T-helper 2 cell treated with Interferon-gamma antibody and Interleukin-4, amounts not matched to agents 5 μg/mL and 100 μg/mL, for 36 hours (primary cell): ENCODE results near the gene CCNO.

ENCODE experiments used
- DNase-seq: peaks from one replicate; pipeline ENCODE4 v3.0.0; 2021; ENCODE audit warnings: low spot score
- H3K27ac Mint-ChIP-seq: one replicate; pipeline ENCODE4 v1.8.0; 2021; ENCODE audit warnings: mild to moderate bottlenecking, mixed read lengths
- H3K27me3 Mint-ChIP-seq: one replicate; pipeline ENCODE4 v1.8.0; 2021; ENCODE audit warnings: low read depth, mixed read lengths
- H3K36me3 Mint-ChIP-seq: one replicate; pipeline ENCODE4 v1.8.0; 2021; ENCODE audit warnings: low read depth, mixed read lengths
- H3K4me1 Mint-ChIP-seq: one replicate; pipeline ENCODE4 v1.8.0; 2021; ENCODE audit warnings: low read depth, mixed read lengths
- H3K4me3 Mint-ChIP-seq: one replicate; pipeline ENCODE4 v1.8.0; 2022; ENCODE audit warnings: mild to moderate bottlenecking, moderate library complexity, mixed read lengths
- H3K9me3 Mint-ChIP-seq: one replicate; pipeline ENCODE4 v1.8.0; 2021; ENCODE audit warnings: mixed read lengths

The CCNO gene

DNA sequence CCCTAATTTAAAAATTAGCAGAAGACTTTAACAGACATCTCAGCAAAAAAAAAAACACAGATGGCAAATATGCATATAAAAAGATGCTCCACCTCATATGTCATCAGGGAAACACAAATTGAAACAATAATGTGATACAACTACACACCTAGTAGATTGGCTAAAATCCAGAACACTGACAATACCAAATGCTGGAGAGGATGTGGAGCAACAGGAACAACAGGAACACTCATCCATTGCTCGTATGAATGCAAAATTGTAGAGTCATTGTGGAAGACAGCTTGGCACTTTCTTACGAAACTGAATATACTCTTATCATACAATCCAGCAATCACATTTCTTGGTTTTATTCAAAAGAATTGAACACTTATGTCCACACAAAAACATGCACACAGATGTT, 28.4 kb downstream of the CCNO start:
- H3K4me1 Mint-ChIP-seq: peaks cover 6% of the 10 kb centered on the region
- no peak overlapping the region for H3K4me3 Mint-ChIP-seq
- no peaks in the 10 kb centered on the region for H3K9me3 Mint-ChIP-seq
- H3K36me3 Mint-ChIP-seq: no peaks in the 10 kb centered on the region
- H3K27ac Mint-ChIP-seq: no peak overlapping the region
- H3K27me3 Mint-ChIP-seq: peaks cover 56% of the 10 kb centered on the region
- no peak for DNase-seq

GRCh38 chr5:55191165-55191564, 42.2 kb downstream of the CCNO start:
- Mint-ChIP-seq H3K9me3 (no peaks in the 10 kb centered on the region), H3K4me1 (no peaks in the 10 kb centered on the region), H3K27ac (no peak overlapping the region), H3K4me3 (no peak overlapping the region), H3K36me3 (no peaks in the 10 kb centered on the region), H3K27me3 (peaks cover 68% of the 10 kb centered on the region)
- DNase-seq: no peak

GRCh38 chr5:55188656-55189540, 44.5 kb downstream of the CCNO start:
- peaks cover 67% of the 10 kb centered on the region for H3K27me3 Mint-ChIP-seq
- no peaks in the 10 kb centered on the region for H3K9me3 Mint-ChIP-seq
- H3K27ac Mint-ChIP-seq: no peak overlapping the region
- DNase-seq: no peak
- no peak overlapping the region for H3K4me3 Mint-ChIP-seq
- H3K36me3 Mint-ChIP-seq: no peaks in the 10 kb centered on the region
- H3K4me1 Mint-ChIP-seq: no peaks in the 10 kb centered on the region

GRCh38 chr5:55187370-55187769, 46.0 kb downstream of the CCNO start:
- no peak for DNase-seq
- H3K36me3 Mint-ChIP-seq: no peaks in the 10 kb centered on the region
- H3K4me1 Mint-ChIP-seq: no peaks in the 10 kb centered on the region
- H3K9me3 Mint-ChIP-seq: no peaks in the 10 kb centered on the region
- H3K27ac Mint-ChIP-seq: no peak overlapping the region
- H3K4me3 Mint-ChIP-seq: no peak overlapping the region
- H3K27me3 Mint-ChIP-seq: peaks cover 65% of the 10 kb centered on the region
